Smooth muscle cell (in vitro differentiated cells): ENCODE measurements around the gene JMJD1C. TPM values are rescaled to one million over a fixed set of nuclear protein-coding genes. Genes with fewer than 3 reads are reported as not detected.

Experiments
- DNase-seq: peaks from one replicate; lab custom pipeline; 2025; ENCODE audit not compliant: unreplicated experiment; lab: John Stamatoyannopoulos, UW
- H2AFZ ChIP-seq: fragments of 200-600 bp; sonication (generic); 2 replicates; pipeline ENCODE4 v1.6.0; 2016; ENCODE audit warnings: antibody characterized with exemption, low read depth, mild to moderate bottlenecking
- H3F3A ChIP-seq: fragments of 200-600 bp; sonication (generic); 2 replicates; pipeline ENCODE4 v1.6.0; 2017; ENCODE audit warnings: antibody characterized with exemption, low read depth
- H3K27ac ChIP-seq: fragments of 200-600 bp; sonication (generic); 2 replicates; pipeline ENCODE4 v1.5.1; 2016; ENCODE audit warnings: low read depth, mild to moderate bottlenecking
- H3K27me3 ChIP-seq: fragments of 200-600 bp; sonication (generic); 2 replicates; pipeline ENCODE4 v1.6.1; 2016; ENCODE audit warnings: low read depth, mild to moderate bottlenecking
- H3K36me3 ChIP-seq: fragments of 200-600 bp; sonication (generic); 2 replicates; pipeline ENCODE4 v1.5.1; 2016; ENCODE audit warnings: low read depth
- H3K4me1 ChIP-seq: fragments of 200-600 bp; sonication (generic); 2 replicates; pipeline ENCODE4 v1.5.1; 2016; ENCODE audit warnings: low read depth
- H3K4me2 ChIP-seq: fragments of 200-600 bp; sonication (generic); 2 replicates; pipeline ENCODE4 v1.6.0; 2016; ENCODE audit warnings: mild to moderate bottlenecking
- H3K4me3 ChIP-seq: fragments of 200-600 bp; sonication (generic); 2 replicates; pipeline ENCODE4 v1.5.1; 2016; ENCODE audit warnings: mild to moderate bottlenecking
- H3K79me2 ChIP-seq: fragments of 200-600 bp; sonication (generic); 2 replicates; pipeline ENCODE4 v1.6.0; 2016; ENCODE audit warnings: low read depth, mild to moderate bottlenecking
- H3K9ac ChIP-seq: fragments of 200-600 bp; sonication (generic); 2 replicates; pipeline ENCODE4 v1.6.0; 2016; ENCODE audit warnings: low read depth
- H3K9me3 ChIP-seq: fragments of 200-600 bp; sonication (generic); replicated peaks from 2 replicates; pipeline ENCODE4 v1.5.1; 2016; ENCODE audit warnings: low read depth
- H4K20me1 ChIP-seq: fragments of 200-600 bp; sonication (generic); 2 replicates; pipeline ENCODE4 v1.6.0; 2016; ENCODE audit warnings: low read depth
- CTCF ChIP-seq: fragments of 200-600 bp; sonication (generic); IDR thresholded peaks from 2 replicates; pipeline ENCODE4 v1.5.1; 2017; ENCODE audit warnings: borderline replicate concordance, mild to moderate bottlenecking, antibody characterized with exemption; ENCODE audit not compliant: insufficient read depth, poor library complexity, severe bottlenecking
- WGBS: methylation state at CpG from one replicate; pipeline ENCODE4 v1.1.7; 2016; ENCODE audit warnings: low lambda C conversion rate; 5-methylcytosine and 5-hydroxymethylcytosine counted together
- polyA plus RNA-seq: library from polyadenylated mRNA; unstranded; fragments of >200 nt; fragmentation: Nextera tagmentation; extraction: Ambion mirVana; gene quantifications from 2 replicates; pipeline ENCODE4 v1.2.1, GENCODE V29; 2016
- total RNA-seq: library from RNA; depleted of rRNA; stranded (reverse); fragments of >200 nt; gene quantifications from 2 replicates; pipeline ENCODE4 v1.2.3, GENCODE V29; 2014

JMJD1C gene
- total and polyA plus RNA-seq, 2 experiments from 2014 or later = 28.5 to 132 TPM

- Histone ChIP-seq H3K36me3 (no peaks in the 10 kb centered on the region), H3F3A (no peaks in the 10 kb centered on the region), H3K4me2 (no peak overlapping the region), H3K9ac (no peak overlapping the region), H3K9me3 (no peaks in the 10 kb centered on the region), H3K27ac (no peak overlapping the region), H3K27me3 (no peaks in the 10 kb centered on the region), H3K4me1 (no peaks in the 10 kb centered on the region), H2AFZ (no peak overlapping the region), H3K79me2 (peaks cover 88% of the 10 kb centered on the region), H4K20me1 (peaks cover 67% of the 10 kb centered on the region), H3K4me3 (no peak overlapping the region)
- 94% methylated on average over 2 of the region's 2 CpGs for WGBS
- TF ChIP-seq CTCF = no peak
- no peak for DNase-seq
Observed at GRCh38 chr10:63365976-63366765, 99.6 kb downstream of the JMJD1C start.

- Histone ChIP-seq H3F3A (no peaks in the 10 kb centered on the region), H3K9me3 (no peaks in the 10 kb centered on the region), H3K36me3 (no peaks in the 10 kb centered on the region), H3K79me2 (peaks cover 87% of the 10 kb centered on the region), H3K4me3 (no peak overlapping the region), H3K27ac (no peak overlapping the region), H3K27me3 (no peaks in the 10 kb centered on the region), H3K4me1 (no peaks in the 10 kb centered on the region), H3K4me2 (no peak overlapping the region), H3K9ac (no peak overlapping the region), H4K20me1 (peaks cover 62% of the 10 kb centered on the region), H2AFZ (no peak overlapping the region)
- no peak for TF ChIP-seq CTCF
- 100% methylated on average over 2 of the region's 2 CpGs for WGBS
- DNase-seq = no peak
Observed at GRCh38 chr10:63364918-63365317, 100.9 kb downstream of the JMJD1C start.

GRCh38 chr10:63363951-63364350 is 101.8 kb downstream of the JMJD1C start:
- H3K79me2 ChIP-seq = peaks cover 87% of the 10 kb centered on the region
- no peaks in the 10 kb centered on the region for H3F3A ChIP-seq
- no peak overlapping the region for H2AFZ ChIP-seq
- no peaks in the 10 kb centered on the region for H3K4me1 ChIP-seq
- WGBS = 98% methylated on average over 7 of the region's 7 CpGs
- H4K20me1 ChIP-seq = peaks cover 63% of the 10 kb centered on the region
- H3K27ac ChIP-seq = no peak overlapping the region
- H3K9ac ChIP-seq = no peak overlapping the region
- H3K36me3 ChIP-seq = no peaks in the 10 kb centered on the region
- DNase-seq = no peak
- no peak for TF ChIP-seq CTCF
- no peaks in the 10 kb centered on the region for H3K9me3 ChIP-seq
- H3K27me3 ChIP-seq = no peaks in the 10 kb centered on the region
- no peak overlapping the region for H3K4me2 ChIP-seq
- no peak overlapping the region for H3K4me3 ChIP-seq

- Histone ChIP-seq H3K27me3 (no peaks in the 10 kb centered on the region), H3K27ac (no peak overlapping the region), H3K9ac (no peak overlapping the region), H3K4me1 (no peaks in the 10 kb centered on the region), H3K79me2 (peaks cover 77% of the 10 kb centered on the region), H3K4me2 (no peak overlapping the region), H3K36me3 (no peaks in the 10 kb centered on the region), H2AFZ (no peak overlapping the region), H3F3A (no peaks in the 10 kb centered on the region), H4K20me1 (peaks cover 73% of the 10 kb centered on the region), H3K9me3 (no peaks in the 10 kb centered on the region), H3K4me3 (no peak overlapping the region)
- 97% methylated on average over 2 of the region's 2 CpGs for WGBS
- no peak for TF ChIP-seq CTCF
- no peak for DNase-seq
Observed at GRCh38 chr10:63355682-63356081, 110.1 kb downstream of the JMJD1C start.
